ENCODE measurements around the gene PEMT.

DNA sequence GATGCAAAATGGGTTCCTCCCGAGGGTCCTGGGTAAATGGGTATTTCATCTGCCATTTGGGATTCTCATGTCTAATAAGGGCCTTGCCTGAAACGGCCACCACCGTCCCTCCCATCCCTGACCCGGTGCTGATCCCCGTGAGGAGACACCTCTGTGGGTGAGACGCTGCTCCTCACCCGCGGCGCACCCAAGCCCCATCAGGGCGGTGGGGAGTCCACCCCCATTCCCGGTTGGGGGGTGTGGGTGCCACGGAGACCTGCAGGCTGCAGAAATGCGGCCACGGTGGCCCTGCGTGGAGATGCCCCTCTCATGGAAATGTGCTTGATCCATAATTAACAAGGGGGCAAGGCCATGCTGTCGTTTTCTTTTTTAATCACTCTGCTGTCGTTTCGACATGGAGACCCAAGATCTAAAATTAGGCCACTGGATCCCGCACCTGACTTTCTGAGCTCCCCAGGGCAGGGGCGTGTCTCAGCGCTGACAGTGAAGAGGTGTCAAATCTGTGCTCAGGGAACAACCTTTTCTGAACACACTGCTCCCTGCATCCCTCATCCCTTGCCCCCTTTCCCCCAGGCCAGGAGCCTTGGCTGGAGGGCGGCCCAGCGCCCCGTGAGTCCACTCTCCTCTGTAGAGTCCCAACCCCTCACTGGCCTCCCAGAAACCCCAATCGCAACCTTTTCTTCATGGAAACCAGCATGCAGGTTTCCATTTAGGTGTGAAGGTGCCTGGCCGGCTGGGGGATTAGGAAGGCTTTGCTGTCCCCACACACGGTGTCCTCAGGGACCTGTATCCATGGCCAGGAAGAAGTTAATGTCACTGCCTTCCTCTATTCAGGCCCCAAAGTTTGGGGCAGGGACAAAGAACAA lies 38.9 kb downstream of the PEMT start:
- TF ChIP-seq, protein P1, sequence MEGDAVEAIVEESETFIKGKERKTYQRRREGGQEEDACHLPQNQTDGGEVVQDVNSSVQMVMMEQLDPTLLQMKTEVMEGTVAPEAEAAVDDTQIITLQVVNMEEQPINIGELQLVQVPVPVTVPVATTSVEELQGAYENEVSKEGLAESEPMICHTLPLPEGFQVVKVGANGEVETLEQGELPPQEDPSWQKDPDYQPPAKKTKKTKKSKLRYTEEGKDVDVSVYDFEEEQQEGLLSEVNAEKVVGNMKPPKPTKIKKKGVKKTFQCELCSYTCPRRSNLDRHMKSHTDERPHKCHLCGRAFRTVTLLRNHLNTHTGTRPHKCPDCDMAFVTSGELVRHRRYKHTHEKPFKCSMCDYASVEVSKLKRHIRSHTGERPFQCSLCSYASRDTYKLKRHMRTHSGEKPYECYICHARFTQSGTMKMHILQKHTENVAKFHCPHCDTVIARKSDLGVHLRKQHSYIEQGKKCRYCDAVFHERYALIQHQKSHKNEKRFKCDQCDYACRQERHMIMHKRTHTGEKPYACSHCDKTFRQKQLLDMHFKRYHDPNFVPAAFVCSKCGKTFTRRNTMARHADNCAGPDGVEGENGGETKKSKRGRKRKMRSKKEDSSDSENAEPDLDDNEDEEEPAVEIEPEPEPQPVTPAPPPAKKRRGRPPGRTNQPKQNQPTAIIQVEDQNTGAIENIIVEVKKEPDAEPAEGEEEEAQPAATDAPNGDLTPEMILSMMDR (conservative IDR thresholded peaks at IDR 0.05; ENCODE audit: low read depth, low read length), result no peak
- TF ChIP-seq EZH2 (IDR thresholded peaks at IDR 0.05; ENCODE audit: low read length, unreplicated experiment), result no peak

All from PC-3 (cell line).